ENCODE results near the gene IARS2.

DNA sequence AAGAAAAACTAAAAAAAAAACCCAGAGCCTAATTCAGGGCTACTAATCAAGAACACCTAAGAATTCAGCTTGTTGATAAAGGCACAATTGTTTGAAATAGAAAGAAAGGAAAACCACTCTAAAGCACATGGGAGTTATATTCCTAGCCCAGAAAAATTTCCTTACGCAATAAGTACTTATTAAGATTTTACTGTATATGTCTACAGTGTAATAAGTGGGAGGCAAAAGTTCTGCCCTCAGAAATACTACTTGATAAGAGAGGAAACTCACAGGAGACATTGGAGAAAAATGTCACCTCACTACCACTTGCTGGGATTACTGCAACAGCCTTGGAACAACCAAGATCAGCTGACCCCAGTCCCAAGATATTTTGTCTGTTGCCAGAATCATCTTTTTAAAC is 66.1 kb downstream of the IARS2 start:
- TF ChIP-seq, protein P1, sequence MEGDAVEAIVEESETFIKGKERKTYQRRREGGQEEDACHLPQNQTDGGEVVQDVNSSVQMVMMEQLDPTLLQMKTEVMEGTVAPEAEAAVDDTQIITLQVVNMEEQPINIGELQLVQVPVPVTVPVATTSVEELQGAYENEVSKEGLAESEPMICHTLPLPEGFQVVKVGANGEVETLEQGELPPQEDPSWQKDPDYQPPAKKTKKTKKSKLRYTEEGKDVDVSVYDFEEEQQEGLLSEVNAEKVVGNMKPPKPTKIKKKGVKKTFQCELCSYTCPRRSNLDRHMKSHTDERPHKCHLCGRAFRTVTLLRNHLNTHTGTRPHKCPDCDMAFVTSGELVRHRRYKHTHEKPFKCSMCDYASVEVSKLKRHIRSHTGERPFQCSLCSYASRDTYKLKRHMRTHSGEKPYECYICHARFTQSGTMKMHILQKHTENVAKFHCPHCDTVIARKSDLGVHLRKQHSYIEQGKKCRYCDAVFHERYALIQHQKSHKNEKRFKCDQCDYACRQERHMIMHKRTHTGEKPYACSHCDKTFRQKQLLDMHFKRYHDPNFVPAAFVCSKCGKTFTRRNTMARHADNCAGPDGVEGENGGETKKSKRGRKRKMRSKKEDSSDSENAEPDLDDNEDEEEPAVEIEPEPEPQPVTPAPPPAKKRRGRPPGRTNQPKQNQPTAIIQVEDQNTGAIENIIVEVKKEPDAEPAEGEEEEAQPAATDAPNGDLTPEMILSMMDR (IDR thresholded peaks at IDR 0.05) = no peak
- no peak for TF ChIP-seq POLR2A (IDR thresholded peaks at IDR 0.05)
